Smooth muscle cell (in vitro differentiated cells): Measurements from ENCODE around the gene OSBPL8. TPM values are rescaled to one million over a fixed set of nuclear protein-coding genes. Genes with fewer than 3 reads are reported as not detected.
"Not testable (repeated sequence)": the region's sequence is repeated elsewhere in the genome, so short reads cannot be mapped to it uniquely, and the experiment has no call there.

Source experiments
- DNase-seq: peaks from one replicate; lab custom pipeline; 2025; ENCODE audit not compliant: unreplicated experiment; lab: John Stamatoyannopoulos, UW
- H2AFZ ChIP-seq: fragments of 200-600 bp; sonication (generic); 2 replicates; pipeline ENCODE4 v1.6.0; 2016; ENCODE audit warnings: antibody characterized with exemption, low read depth, mild to moderate bottlenecking
- H3F3A ChIP-seq: fragments of 200-600 bp; sonication (generic); 2 replicates; pipeline ENCODE4 v1.6.0; 2017; ENCODE audit warnings: antibody characterized with exemption, low read depth
- H3K27ac ChIP-seq: fragments of 200-600 bp; sonication (generic); 2 replicates; pipeline ENCODE4 v1.5.1; 2016; ENCODE audit warnings: low read depth, mild to moderate bottlenecking
- H3K27me3 ChIP-seq: fragments of 200-600 bp; sonication (generic); 2 replicates; pipeline ENCODE4 v1.6.1; 2016; ENCODE audit warnings: low read depth, mild to moderate bottlenecking
- H3K36me3 ChIP-seq: fragments of 200-600 bp; sonication (generic); 2 replicates; pipeline ENCODE4 v1.5.1; 2016; ENCODE audit warnings: low read depth
- H3K4me1 ChIP-seq: fragments of 200-600 bp; sonication (generic); 2 replicates; pipeline ENCODE4 v1.5.1; 2016; ENCODE audit warnings: low read depth
- H3K4me2 ChIP-seq: fragments of 200-600 bp; sonication (generic); 2 replicates; pipeline ENCODE4 v1.6.0; 2016; ENCODE audit warnings: mild to moderate bottlenecking
- H3K4me3 ChIP-seq: fragments of 200-600 bp; sonication (generic); 2 replicates; pipeline ENCODE4 v1.5.1; 2016; ENCODE audit warnings: mild to moderate bottlenecking
- H3K79me2 ChIP-seq: fragments of 200-600 bp; sonication (generic); 2 replicates; pipeline ENCODE4 v1.6.0; 2016; ENCODE audit warnings: low read depth, mild to moderate bottlenecking
- H3K9ac ChIP-seq: fragments of 200-600 bp; sonication (generic); 2 replicates; pipeline ENCODE4 v1.6.0; 2016; ENCODE audit warnings: low read depth
- H3K9me3 ChIP-seq: fragments of 200-600 bp; sonication (generic); replicated peaks from 2 replicates; pipeline ENCODE4 v1.5.1; 2016; ENCODE audit warnings: low read depth
- H4K20me1 ChIP-seq: fragments of 200-600 bp; sonication (generic); 2 replicates; pipeline ENCODE4 v1.6.0; 2016; ENCODE audit warnings: low read depth
- WGBS: methylation state at CpG from one replicate; pipeline ENCODE4 v1.1.7; 2016; ENCODE audit warnings: low lambda C conversion rate; 5-methylcytosine and 5-hydroxymethylcytosine counted together
- polyA plus RNA-seq: library from polyadenylated mRNA; unstranded; fragments of >200 nt; fragmentation: Nextera tagmentation; extraction: Ambion mirVana; gene quantifications from 2 replicates; pipeline ENCODE4 v1.2.1, GENCODE V29; 2016
- total RNA-seq: library from RNA; depleted of rRNA; stranded (reverse); fragments of >200 nt; gene quantifications from 2 replicates; pipeline ENCODE4 v1.2.3, GENCODE V29; 2014
- TF ChIP-seq, protein P1 (sequence below): fragments of 200-600 bp; sonication (generic); IDR thresholded peaks from 2 replicates; pipeline ENCODE4 v1.5.1; 2017; ENCODE audit warnings: borderline replicate concordance, mild to moderate bottlenecking, antibody characterized with exemption; ENCODE audit not compliant: insufficient read depth, poor library complexity, severe bottlenecking

Gene OSBPL8
- total and polyA plus RNA-seq, 2 experiments from 2014 or later, result 32.0 to 108 TPM

DNA sequence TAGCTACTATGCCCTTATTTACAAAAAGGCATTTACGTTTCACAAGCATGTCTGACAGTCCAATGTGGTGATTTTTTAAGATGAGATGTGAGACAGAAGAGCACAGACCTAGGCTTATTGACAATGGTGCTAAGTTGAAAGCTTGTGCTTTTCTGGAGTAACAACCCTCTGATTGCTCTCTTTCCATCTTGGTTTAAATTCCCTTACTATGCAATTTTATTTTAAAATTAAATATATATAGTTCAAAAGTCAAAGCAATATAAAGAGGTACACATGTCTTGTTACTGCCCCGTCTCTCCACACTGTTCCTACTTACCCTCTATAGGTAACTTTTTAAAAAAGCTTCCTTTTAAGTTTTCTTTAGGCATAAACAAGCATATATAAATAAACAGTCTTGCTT, 172.0 kb downstream of the OSBPL8 start:
- Histone ChIP-seq H3K9ac (no peak overlapping the region), H2AFZ (no peak overlapping the region), H3K4me3 (no peak overlapping the region), H3K79me2 (no peaks in the 10 kb centered on the region), H3K27ac (no peak overlapping the region), H3K4me2 (no peak overlapping the region), H3F3A (no peaks in the 10 kb centered on the region), H3K4me1 (no peaks in the 10 kb centered on the region), H3K36me3 (peaks cover 10% of the 10 kb centered on the region), H3K27me3 (no peaks in the 10 kb centered on the region), H4K20me1 (no peaks in the 10 kb centered on the region), H3K9me3 (no peaks in the 10 kb centered on the region)
- no peak for DNase-seq
- 96% methylated on average over 2 of the region's 2 CpGs for WGBS
- TF ChIP-seq, protein P1, sequence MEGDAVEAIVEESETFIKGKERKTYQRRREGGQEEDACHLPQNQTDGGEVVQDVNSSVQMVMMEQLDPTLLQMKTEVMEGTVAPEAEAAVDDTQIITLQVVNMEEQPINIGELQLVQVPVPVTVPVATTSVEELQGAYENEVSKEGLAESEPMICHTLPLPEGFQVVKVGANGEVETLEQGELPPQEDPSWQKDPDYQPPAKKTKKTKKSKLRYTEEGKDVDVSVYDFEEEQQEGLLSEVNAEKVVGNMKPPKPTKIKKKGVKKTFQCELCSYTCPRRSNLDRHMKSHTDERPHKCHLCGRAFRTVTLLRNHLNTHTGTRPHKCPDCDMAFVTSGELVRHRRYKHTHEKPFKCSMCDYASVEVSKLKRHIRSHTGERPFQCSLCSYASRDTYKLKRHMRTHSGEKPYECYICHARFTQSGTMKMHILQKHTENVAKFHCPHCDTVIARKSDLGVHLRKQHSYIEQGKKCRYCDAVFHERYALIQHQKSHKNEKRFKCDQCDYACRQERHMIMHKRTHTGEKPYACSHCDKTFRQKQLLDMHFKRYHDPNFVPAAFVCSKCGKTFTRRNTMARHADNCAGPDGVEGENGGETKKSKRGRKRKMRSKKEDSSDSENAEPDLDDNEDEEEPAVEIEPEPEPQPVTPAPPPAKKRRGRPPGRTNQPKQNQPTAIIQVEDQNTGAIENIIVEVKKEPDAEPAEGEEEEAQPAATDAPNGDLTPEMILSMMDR, result no peak

DNA sequence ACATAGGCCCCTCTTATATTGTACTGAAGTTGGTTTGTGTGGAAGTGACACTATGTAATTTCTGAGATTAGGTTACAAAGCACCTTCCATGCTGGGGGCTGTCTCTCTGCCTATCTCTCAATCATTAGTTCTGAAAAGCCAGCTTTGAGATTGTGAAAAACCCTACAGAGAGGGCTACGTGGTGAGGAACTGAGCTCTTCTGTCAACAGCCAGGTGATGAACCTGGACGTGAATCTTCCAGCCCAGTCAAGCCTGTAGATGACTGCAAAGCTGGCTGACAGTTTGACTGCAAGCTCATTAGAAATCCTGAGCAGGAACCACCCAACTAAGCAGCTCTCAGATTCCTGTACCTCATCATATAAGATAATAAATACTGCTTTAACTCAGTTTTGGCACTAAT, 175.0 kb downstream of the OSBPL8 start:
- Histone ChIP-seq H4K20me1 (no peaks in the 10 kb centered on the region), H3K36me3 (peaks cover 6% of the 10 kb centered on the region), H3K4me1 (no peaks in the 10 kb centered on the region), H3K9me3 (no peaks in the 10 kb centered on the region), H3K4me3 (no peak overlapping the region), H3K9ac (no peak overlapping the region), H3K27ac (no peak overlapping the region), H3F3A (no peaks in the 10 kb centered on the region), H3K79me2 (no peaks in the 10 kb centered on the region), H3K27me3 (no peaks in the 10 kb centered on the region), H2AFZ (no peak overlapping the region), H3K4me2 (no peak overlapping the region)
- TF ChIP-seq, protein P1, result no peak
- WGBS, result 100% methylated on average over 2 of the region's 2 CpGs
- no peak for DNase-seq

DNA sequence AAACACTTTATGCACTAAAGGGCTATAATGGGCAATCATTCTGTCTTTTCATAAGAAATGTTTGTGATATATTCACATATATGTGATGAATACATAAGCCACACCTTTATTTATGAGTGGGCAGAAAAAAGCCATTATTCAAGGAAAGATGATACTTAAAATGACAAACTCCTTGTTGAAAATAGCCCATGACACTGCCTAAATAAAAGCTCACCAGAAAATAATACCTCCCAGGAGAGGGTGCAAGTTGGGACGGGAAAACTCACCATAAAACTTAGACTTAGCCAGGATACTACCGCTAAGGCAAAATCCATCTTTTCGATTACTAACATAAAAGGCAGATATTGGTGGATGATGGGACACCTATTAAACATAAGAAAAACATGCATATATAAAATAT, 175.6 kb downstream of the OSBPL8 start:
- Histone ChIP-seq H4K20me1 (no peaks in the 10 kb centered on the region), H3K9me3 (no peaks in the 10 kb centered on the region), H3K4me1 (no peaks in the 10 kb centered on the region), H3K9ac (no peak overlapping the region), H3K4me2 (no peak overlapping the region), H3K27ac (no peak overlapping the region), H3K27me3 (no peaks in the 10 kb centered on the region), H3K4me3 (no peak overlapping the region), H3K36me3 (peaks cover 7% of the 10 kb centered on the region), H3K79me2 (no peaks in the 10 kb centered on the region), H2AFZ (no peak overlapping the region), H3F3A (no peaks in the 10 kb centered on the region)
- WGBS, result 96% methylated on average over 3 of the region's 3 CpGs
- no peak for DNase-seq
- TF ChIP-seq, protein P1, result no peak

DNA sequence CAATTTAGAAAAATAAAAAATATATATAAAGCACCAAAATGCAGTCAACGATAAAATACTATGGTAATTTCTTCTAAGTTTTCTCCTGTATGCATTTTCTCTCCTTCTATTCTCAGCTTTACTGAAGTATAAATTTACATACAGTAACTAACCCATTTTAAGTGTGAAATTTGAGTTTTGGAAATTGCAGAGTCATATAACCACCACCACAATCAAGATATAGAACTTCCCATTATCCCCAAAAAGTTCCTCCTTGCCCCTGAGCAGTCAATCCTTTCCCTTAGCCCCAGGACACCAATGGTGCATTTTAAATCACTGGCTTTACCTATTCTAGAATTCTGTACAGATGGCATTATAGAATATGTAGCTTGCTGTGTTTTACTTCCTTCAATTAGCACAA, 180.3 kb downstream of the OSBPL8 start:
- DNase-seq, result no peak
- Histone ChIP-seq H3K27me3 (no peaks in the 10 kb centered on the region), H3F3A (no peaks in the 10 kb centered on the region), H3K4me3 (no peak overlapping the region), H3K27ac (no peak overlapping the region), H3K36me3 (peaks cover 19% of the 10 kb centered on the region), H3K4me2 (no peak overlapping the region), H3K79me2 (no peaks in the 10 kb centered on the region), H2AFZ (no peak overlapping the region), H4K20me1 (no peaks in the 10 kb centered on the region), H3K9me3 (no peaks in the 10 kb centered on the region), H3K9ac (no peak overlapping the region), H3K4me1 (no peaks in the 10 kb centered on the region)
- WGBS, result 100% methylated on average over 1 of the region's 1 CpG
- TF ChIP-seq, protein P1, result no peak

DNA sequence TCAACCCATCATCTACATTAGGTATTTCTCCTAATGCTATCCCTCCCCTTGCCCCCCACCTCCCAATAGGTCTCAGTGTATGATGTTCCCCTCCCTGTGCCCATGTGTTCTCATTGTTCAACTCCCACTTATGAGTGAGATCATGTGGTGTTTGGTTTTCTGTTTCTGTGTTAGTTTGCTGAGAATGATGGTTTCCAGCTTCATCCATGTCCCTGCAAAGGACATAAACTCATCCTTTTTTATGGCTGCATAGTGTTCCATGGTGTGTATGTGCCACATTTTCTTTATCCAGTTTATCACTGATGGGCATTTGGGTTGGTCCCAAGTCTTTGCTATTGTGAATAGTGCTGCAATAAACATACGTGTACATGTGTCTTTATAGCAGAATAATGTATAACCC, 182.7 kb downstream of the OSBPL8 start:
- not testable (repeated sequence) for H3K4me1 ChIP-seq
- 97% methylated on average over 1 of the region's 1 CpG for WGBS

More for the DNA sequence above, 182.7 kb downstream of the OSBPL8 start:
- not testable (repeated sequence) for H2AFZ ChIP-seq, H4K20me1 ChIP-seq, H3F3A ChIP-seq, H3K79me2 ChIP-seq, DNase-seq, H3K4me3 ChIP-seq, H3K27me3 ChIP-seq, H3K9me3 ChIP-seq, H3K9ac ChIP-seq, H3K4me2 ChIP-seq, H3K27ac ChIP-seq
- H3K36me3 ChIP-seq, result peaks cover 19% of the 10 kb centered on the region
